ENCODE results near the gene TRABD2A.
A peak's percentile ranks its signal among the peaks of the same experiment; 100 is the strongest.

The TRABD2A gene

GRCh38 chr2:84846041-84846663 lies 34.7 kb downstream of the TRABD2A start:
- no peaks in the 10 kb centered on the region for H3K36me3 ChIP-seq
- peak in 4 of 11 experiments; percentile 10 to 85 (median 36); a peak in 3 of 22 replicates for TF ChIP-seq Cebpa-rat (IDR thresholded peaks at IDR 0.05)
- peaks cover 10 to 42% (median 21%) of the 10 kb centered on the region in 11 experiments; a peak in 17 of 22 replicates for H3K9me3 ChIP-seq (replicated peaks in 1 of 11)
- H3K4me3 ChIP-seq, result peak overlapping the region in 5 of 10 experiments; percentile 3 to 44 (median 30); a peak in 4 of 20 replicates
- H3K27ac ChIP-seq, result peak overlapping the region; percentile 73 to 97 (median 82)
- no peaks in the 10 kb centered on the region for H3K27me3 ChIP-seq
- H3K4me1 ChIP-seq, result peaks cover 33 to 90% (median 68%) of the 10 kb centered on the region in 10 experiments
- peak overlapping the region; percentile 45 to 85 (median 66) for H3K9ac ChIP-seq
- no peaks in the 10 kb centered on the region for H4K20me1 ChIP-seq
- H3K4me2 ChIP-seq, result peak overlapping the region; percentile 78 to 94 (median 85)

GRCh38 chr2:84844141-84844540 lies 36.7 kb downstream of the TRABD2A start:
- no peak for TF ChIP-seq Cebpa-rat (IDR thresholded peaks at IDR 0.05)
- H3K4me1 ChIP-seq, result peaks cover 37 to 94% (median 81%) of the 10 kb centered on the region in 10 experiments
- peak overlapping the region; percentile 3 to 93 (median 84); a peak in 19 of 22 replicates for H3K4me2 ChIP-seq
- no peak overlapping the region for H3K9ac ChIP-seq
- H3K4me3 ChIP-seq, result no peak overlapping the region
- peaks cover 0 to 23% (median 10%) of the 10 kb centered on the region in 11 experiments; a peak in 9 of 22 replicates for H3K9me3 ChIP-seq (replicated peaks in 1 of 11)
- H3K27ac ChIP-seq, result peak overlapping the region in 5 of 11 experiments; percentile 17 to 85 (median 75); a peak in 7 of 22 replicates
- no peaks in the 10 kb centered on the region for H3K36me3 ChIP-seq
- no peaks in the 10 kb centered on the region for H4K20me1 ChIP-seq
- no peaks in the 10 kb centered on the region for H3K27me3 ChIP-seq

GRCh38 chr2:84841577-84841976 lies 39.3 kb downstream of the TRABD2A start:
- peaks cover 5 to 43% (median 24%) of the 10 kb centered on the region in 11 experiments; a peak in 21 of 22 replicates for H3K9me3 ChIP-seq (replicated peaks in 1 of 11)

GRCh38 chr2:84840306-84840705 lies 40.6 kb downstream of the TRABD2A start:
- Histone ChIP-seq H3K27ac (no peak overlapping the region), H3K36me3 (peaks cover 0 to 4% (median 0%) of the 10 kb centered on the region in 11 experiments; a peak in 1 of 22 replicates), H3K4me1 (peaks cover 8 to 57% (median 50%) of the 10 kb centered on the region in 10 experiments), H3K9ac (no peak overlapping the region; a peak in 1 of 22 replicates), H3K9me3 (replicated peaks in 1 of 11) (peaks cover 16 to 56% (median 37%) of the 10 kb centered on the region in 11 experiments), H3K4me3 (no peak overlapping the region), H3K27me3 (no peaks in the 10 kb centered on the region), H4K20me1 (no peaks in the 10 kb centered on the region), H3K4me2 (peak overlapping the region in 8 of 11 experiments; percentile 52 to 79 (median 66); a peak in 15 of 22 replicates)
- no peak for TF ChIP-seq Cebpa-rat (IDR thresholded peaks at IDR 0.05)

More at GRCh38 chr2:84841577-84841976, 39.3 kb downstream of the TRABD2A start:
- no peaks in the 10 kb centered on the region for H3K27me3 ChIP-seq
- H3K9ac ChIP-seq, result no peak overlapping the region
- H3K36me3 ChIP-seq, result no peaks in the 10 kb centered on the region
- H3K4me2 ChIP-seq, result peak overlapping the region in 9 of 11 experiments; percentile 30 to 79 (median 66); a peak in 16 of 22 replicates
- H3K27ac ChIP-seq, result no peak overlapping the region
- peaks cover 21 to 69% (median 63%) of the 10 kb centered on the region in 10 experiments for H3K4me1 ChIP-seq
- no peak overlapping the region for H3K4me3 ChIP-seq
- TF ChIP-seq Cebpa-rat (IDR thresholded peaks at IDR 0.05), result no peak
- H4K20me1 ChIP-seq, result no peaks in the 10 kb centered on the region

- Histone ChIP-seq H3K27ac (no peak overlapping the region), H4K20me1 (no peaks in the 10 kb centered on the region), H3K9me3 (replicated peaks in 1 of 11) (peaks cover 19 to 60% (median 41%) of the 10 kb centered on the region in 11 experiments), H3K36me3 (peaks cover 0 to 5% (median 0%) of the 10 kb centered on the region in 11 experiments; a peak in 1 of 22 replicates), H3K4me2 (peak overlapping the region in 4 of 11 experiments; percentile 66 to 79 (median 74); a peak in 6 of 22 replicates), H3K9ac (no peak overlapping the region; a peak in 1 of 22 replicates), H3K4me1 (peaks cover 4 to 52% (median 45%) of the 10 kb centered on the region in 10 experiments; a peak in 18 of 20 replicates), H3K27me3 (no peaks in the 10 kb centered on the region), H3K4me3 (no peak overlapping the region)
- no peak for TF ChIP-seq Cebpa-rat (IDR thresholded peaks at IDR 0.05)
Measured at GRCh38 chr2:84839851-84840250, 41.0 kb downstream of the TRABD2A start.

- H3K27ac ChIP-seq, result no peak overlapping the region
Measured at GRCh38 chr2:84838434-84839145, 42.3 kb downstream of the TRABD2A start.

GRCh38 chr2:84836215-84836614 lies 44.7 kb downstream of the TRABD2A start:
- no peak for TF ChIP-seq Cebpa-rat (IDR thresholded peaks at IDR 0.05)
- no peak overlapping the region for H3K27ac ChIP-seq
- no peak overlapping the region for H3K4me3 ChIP-seq
- H3K36me3 ChIP-seq, result peaks cover 0 to 5% (median 0%) of the 10 kb centered on the region in 11 experiments; a peak in 1 of 22 replicates
- no peaks in the 10 kb centered on the region for H4K20me1 ChIP-seq
- H3K4me1 ChIP-seq, result peaks cover 33 to 45% (median 39%) of the 10 kb centered on the region in 10 experiments
- H3K9me3 ChIP-seq (replicated peaks in 1 of 11), result peaks cover 19 to 47% (median 42%) of the 10 kb centered on the region in 11 experiments
- no peak overlapping the region for H3K4me2 ChIP-seq
- H3K9ac ChIP-seq, result no peak overlapping the region
- no peaks in the 10 kb centered on the region for H3K27me3 ChIP-seq

More at GRCh38 chr2:84838434-84839145, 42.3 kb downstream of the TRABD2A start:
- peaks cover 19 to 53% (median 42%) of the 10 kb centered on the region in 11 experiments for H3K9me3 ChIP-seq (replicated peaks in 1 of 11)
- no peaks in the 10 kb centered on the region for H3K27me3 ChIP-seq
- peaks cover 0 to 5% (median 0%) of the 10 kb centered on the region in 11 experiments; a peak in 1 of 22 replicates for H3K36me3 ChIP-seq
- H4K20me1 ChIP-seq, result no peaks in the 10 kb centered on the region
- H3K9ac ChIP-seq, result no peak overlapping the region
- H3K4me3 ChIP-seq, result no peak overlapping the region
- H3K4me1 ChIP-seq, result peaks cover 11 to 42% (median 38%) of the 10 kb centered on the region in 10 experiments
- no peak for TF ChIP-seq Cebpa-rat (IDR thresholded peaks at IDR 0.05)
- no peak overlapping the region for H3K4me2 ChIP-seq

- Histone ChIP-seq H3K4me1 (peaks cover 27 to 49% (median 43%) of the 10 kb centered on the region in 10 experiments), H3K27ac (peak overlapping the region; percentile 34 to 77 (median 55); a peak in 18 of 22 replicates), H3K4me3 (no peak overlapping the region), H3K36me3 (peaks cover 0 to 5% (median 0%) of the 10 kb centered on the region in 11 experiments; a peak in 1 of 22 replicates), H3K9ac (peak overlapping the region in 6 of 11 experiments; percentile 40 to 64 (median 57); a peak in 12 of 22 replicates), H3K27me3 (no peaks in the 10 kb centered on the region), H4K20me1 (no peaks in the 10 kb centered on the region), H3K4me2 (peak overlapping the region; percentile 46 to 82 (median 64)), H3K9me3 (replicated peaks in 1 of 11) (peaks cover 19 to 43% (median 36%) of the 10 kb centered on the region in 11 experiments)
- TF ChIP-seq Cebpa-rat (IDR thresholded peaks at IDR 0.05), result no peak
Measured at GRCh38 chr2:84833481-84834150, 47.3 kb downstream of the TRABD2A start.
